ENCODE measurements around the gene NKX2-3. TPM values are rescaled to one million over a fixed set of nuclear protein-coding genes. Genes with fewer than 3 reads are reported as not detected.

NKX2-3 gene
- total RNA-seq, 1 donor from 2014 or later: not detected

- no peak for DNase-seq
- intact Hi-C loops (cut with micrococcal nuclease): no loop called here
- ATAC-seq: no peak
These were observed 31.6 kb downstream of the NKX2-3 start for GRCh38 chr10:99564361-99564760.

GRCh38 chr10:99565166-99565565 is 32.4 kb downstream of the NKX2-3 start:
- intact Hi-C loops (cut with micrococcal nuclease): no loop called here
- ATAC-seq (no peak), DNase-seq (no peak)

GRCh38 chr10:99569253-99569939 is 36.7 kb downstream of the NKX2-3 start:
- no peak for DNase-seq
- intact Hi-C loops (cut with micrococcal nuclease): no loop called here
- ATAC-seq: no peak

GRCh38 chr10:99569961-99570360 is 37.2 kb downstream of the NKX2-3 start:
- intact Hi-C loops (cut with micrococcal nuclease): no loop called here
- ATAC-seq (no peak), DNase-seq (no peak)

- DNase-seq (no peak), ATAC-seq (no peak)
- intact Hi-C loops (cut with micrococcal nuclease): no loop called here
These were observed 39.1 kb downstream of the NKX2-3 start for GRCh38 chr10:99571816-99572215.

- DNase-seq (no peak), ATAC-seq (no peak)
- intact Hi-C loops (cut with micrococcal nuclease): no loop called here
These were observed 41.0 kb downstream of the NKX2-3 start for GRCh38 chr10:99573790-99574189.

GRCh38 chr10:99579971-99580370 is 47.2 kb downstream of the NKX2-3 start:
- DNase-seq: no peak
- intact Hi-C loops (cut with micrococcal nuclease): no loop called here
- no peak for ATAC-seq

GRCh38 chr10:99582255-99582770 is 49.6 kb downstream of the NKX2-3 start:
- DNase-seq: no peak
- ATAC-seq: no peak
- intact Hi-C loops (cut with micrococcal nuclease): no loop called here

- no peak for ATAC-seq
- intact Hi-C loops (cut with micrococcal nuclease): no loop called here
- DNase-seq: no peak
These were observed 50.9 kb downstream of the NKX2-3 start for GRCh38 chr10:99583687-99584086.

Other genes with a start within 250 kb of the NKX2-3 start
- 0.10 TPM for gene CNNM1, start 203.6 kb upstream of the NKX2-3 start, total RNA-seq
- gene GOT1, start 102.3 kb upstream of the NKX2-3 start, total RNA-seq: 587 TPM
- 43.1 TPM for gene SLC25A28, start 87.5 kb downstream of the NKX2-3 start, total RNA-seq
- gene ENTPD7, start 126.6 kb downstream of the NKX2-3 start, total RNA-seq: 2.7 TPM
- gene COX15, start 199.2 kb downstream of the NKX2-3 start, total RNA-seq: 35.7 TPM
- 36.9 TPM for gene CUTC, start 199.3 kb downstream of the NKX2-3 start, total RNA-seq
- gene ABCC2, start 249.7 kb downstream of the NKX2-3 start, total RNA-seq: 0.25 TPM